HG03432 (cell line): ENCODE measurements around the gene MEX3A.
"Not testable (repeated sequence)": the region's sequence is repeated elsewhere in the genome, so short reads cannot be mapped to it uniquely, and the experiment has no call there.

Experiments used
- ATAC-seq: cut with Tn5 transposase; IDR thresholded peaks from one replicate; pipeline ENCODE4 v1.9.1; 2021; ENCODE audit warnings: mild to moderate bottlenecking, moderate library complexity; ENCODE audit not compliant: unreplicated experiment

MEX3A gene

DNA sequence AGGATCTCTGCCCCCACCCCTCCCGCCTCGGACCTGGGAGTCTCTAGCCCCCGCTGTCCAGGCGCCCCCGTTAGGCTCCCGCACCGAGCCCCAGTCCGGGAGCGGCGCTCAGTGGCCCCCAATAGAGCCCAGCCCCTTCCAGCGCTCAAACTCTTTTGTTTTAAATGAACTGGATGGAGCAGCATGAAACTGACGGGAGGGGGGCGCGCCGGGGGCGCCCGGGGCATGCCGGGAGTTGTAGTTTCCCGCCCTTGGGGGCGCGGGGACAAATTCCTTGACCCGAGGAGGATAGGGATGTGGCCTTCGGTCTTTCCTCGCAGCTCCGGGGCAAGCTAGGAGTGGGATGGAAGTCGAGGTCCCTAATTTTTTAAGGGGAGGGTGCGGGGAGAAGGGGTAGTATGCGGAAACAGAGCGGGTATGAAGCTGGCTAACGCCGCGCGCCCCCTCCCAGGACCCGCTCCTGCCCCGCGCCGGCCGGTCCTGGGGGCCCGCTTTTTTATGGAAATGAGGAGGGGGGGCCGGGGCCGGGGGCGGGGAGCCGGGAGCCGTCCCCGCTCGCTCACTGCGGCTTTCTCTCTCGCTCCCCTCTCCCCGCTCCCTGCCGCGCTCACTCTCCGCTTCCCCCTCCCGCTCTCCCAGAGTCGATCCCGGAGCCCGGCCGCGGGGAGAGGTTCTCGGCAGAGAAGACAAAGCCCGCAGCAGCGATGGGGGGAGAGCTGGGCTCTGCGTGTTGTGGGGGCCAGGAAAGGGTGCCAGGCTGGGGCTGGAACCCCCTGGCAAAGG is at the start of gene MEX3A:
Gene MEX3A, minus strand, starts transcription at position 157 of the 783 bp plus-strand sequence. CDS start 467 bp downstream, outside the sequence.
- ATAC-seq: peak; percentile 60

GRCh38 chr1:156130578-156130942 is 48.3 kb upstream of the MEX3A start:
- no peak for ATAC-seq

GRCh38 chr1:156129687-156130577 is 47.7 kb upstream of the MEX3A start:
- no peak for ATAC-seq

- no peak for ATAC-seq
Measured at GRCh38 chr1:156128654-156129597, 46.7 kb upstream of the MEX3A start.

DNA sequence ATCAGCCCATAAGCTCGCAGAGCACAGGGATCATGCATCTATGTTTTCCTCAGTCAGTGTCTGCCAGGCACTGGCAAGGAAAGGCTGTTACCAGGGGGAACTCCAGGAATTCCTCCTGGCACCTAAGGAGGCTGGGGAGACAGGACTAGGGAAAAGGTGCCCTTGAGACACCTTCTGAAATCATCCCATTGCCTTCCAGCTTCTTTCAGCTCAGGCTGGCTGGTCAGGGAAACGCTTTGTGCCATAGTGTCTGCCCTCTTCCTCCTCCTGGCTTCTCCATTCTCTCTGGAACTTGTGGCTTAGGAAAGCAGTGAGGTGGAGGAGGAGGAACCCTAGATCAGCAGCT is 46.0 kb upstream of the MEX3A start:
- no peak for ATAC-seq

DNA sequence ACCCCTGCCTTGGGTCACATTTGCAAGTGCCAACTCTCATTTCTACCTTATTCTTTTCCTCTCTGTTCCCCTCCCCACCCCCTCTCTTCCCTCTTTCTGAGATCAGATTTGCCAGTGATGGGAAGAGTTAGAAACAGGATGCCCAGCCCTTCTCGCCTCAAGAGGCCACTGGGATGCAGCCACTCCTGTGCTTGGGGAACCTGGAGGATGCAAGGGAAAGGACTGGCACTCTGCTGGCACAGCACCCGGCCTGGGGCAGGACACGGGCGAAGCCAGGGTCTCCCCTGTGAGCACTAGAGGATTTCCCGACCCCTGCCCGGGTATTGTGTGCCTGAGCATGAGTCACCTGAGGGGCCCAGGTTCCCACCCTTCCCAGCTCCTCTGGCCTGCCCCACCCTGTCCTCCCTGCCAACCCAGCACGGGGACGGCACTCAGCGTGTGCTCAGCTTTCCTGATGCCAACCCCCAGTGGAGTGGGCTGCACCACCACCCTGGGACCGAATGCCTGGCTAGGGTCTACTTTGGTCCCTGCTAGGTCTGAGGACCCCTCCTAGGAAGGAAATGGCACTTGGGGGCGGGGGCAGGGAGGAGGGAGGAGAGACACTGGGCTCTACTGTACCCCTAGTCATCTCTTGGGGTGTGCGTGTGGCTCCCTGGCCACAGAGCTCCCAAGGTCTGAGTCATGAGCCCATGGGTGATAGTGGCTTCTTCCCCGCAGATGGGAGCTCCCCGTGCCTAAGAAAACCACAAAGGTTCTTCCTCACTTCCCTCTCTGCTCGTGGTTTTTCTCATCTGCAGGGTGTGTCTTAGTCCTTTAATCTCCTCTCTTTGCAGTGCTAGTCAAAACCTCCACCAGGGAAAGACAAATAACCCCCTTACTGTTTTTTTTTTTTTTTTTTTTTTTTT is 44.6 kb upstream of the MEX3A start:
- peak; percentile 52 for ATAC-seq

DNA sequence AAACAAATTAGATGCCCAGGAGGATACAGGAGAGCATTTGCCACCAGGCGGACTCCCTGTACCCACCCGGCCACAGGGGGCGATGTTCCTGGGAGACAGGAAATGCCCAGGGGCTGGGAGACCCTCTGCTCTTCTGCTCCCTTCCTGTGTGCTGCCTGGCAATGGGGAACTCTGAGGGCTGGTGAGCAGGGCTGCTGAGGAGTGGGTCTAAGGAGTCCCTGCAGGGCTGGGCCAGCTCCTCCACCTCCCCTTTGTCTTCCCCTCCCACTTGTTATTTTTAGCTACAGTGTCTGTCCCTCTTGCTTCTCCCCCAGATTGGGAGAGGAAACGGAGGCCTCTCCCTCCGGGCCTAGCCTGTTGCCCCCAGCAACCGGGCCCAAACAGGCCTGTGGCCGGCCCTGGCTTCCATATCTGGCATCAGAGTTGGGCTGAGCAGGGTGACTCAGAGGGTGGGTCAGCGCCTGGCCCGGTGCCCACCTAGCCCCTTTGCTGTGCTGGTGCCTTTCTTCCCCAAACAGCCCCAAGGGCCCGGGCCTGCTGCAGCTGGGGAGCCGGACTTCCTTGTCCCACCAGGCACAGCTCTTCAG is 43.9 kb upstream of the MEX3A start:
- peak; percentile 39 for ATAC-seq

DNA sequence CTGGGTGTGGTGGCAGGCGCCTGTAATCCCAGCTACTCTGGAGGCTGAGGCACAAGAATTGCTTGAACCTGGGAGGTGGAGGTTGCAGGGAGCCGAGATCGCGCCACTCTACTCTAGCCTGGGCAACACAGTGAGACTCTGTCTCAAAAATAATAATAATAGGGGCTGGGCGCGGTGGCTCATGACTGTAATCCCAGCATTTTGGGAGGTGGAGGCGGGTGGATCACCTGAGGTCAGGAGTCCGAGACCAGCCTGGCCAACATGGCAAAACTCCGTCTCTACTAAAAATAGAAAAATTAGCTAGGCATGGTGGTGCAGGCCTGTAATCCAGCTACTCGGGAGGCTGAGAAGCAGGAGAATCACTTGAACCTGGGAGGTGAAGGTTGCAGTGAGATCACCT is 43.3 kb upstream of the MEX3A start:
- ATAC-seq: not testable (repeated sequence)

- ATAC-seq: no peak
Measured at GRCh38 chr1:156124557-156125483, 42.6 kb upstream of the MEX3A start.

GRCh38 chr1:156123356-156124196 is 41.3 kb upstream of the MEX3A start:
- no peak for ATAC-seq

DNA sequence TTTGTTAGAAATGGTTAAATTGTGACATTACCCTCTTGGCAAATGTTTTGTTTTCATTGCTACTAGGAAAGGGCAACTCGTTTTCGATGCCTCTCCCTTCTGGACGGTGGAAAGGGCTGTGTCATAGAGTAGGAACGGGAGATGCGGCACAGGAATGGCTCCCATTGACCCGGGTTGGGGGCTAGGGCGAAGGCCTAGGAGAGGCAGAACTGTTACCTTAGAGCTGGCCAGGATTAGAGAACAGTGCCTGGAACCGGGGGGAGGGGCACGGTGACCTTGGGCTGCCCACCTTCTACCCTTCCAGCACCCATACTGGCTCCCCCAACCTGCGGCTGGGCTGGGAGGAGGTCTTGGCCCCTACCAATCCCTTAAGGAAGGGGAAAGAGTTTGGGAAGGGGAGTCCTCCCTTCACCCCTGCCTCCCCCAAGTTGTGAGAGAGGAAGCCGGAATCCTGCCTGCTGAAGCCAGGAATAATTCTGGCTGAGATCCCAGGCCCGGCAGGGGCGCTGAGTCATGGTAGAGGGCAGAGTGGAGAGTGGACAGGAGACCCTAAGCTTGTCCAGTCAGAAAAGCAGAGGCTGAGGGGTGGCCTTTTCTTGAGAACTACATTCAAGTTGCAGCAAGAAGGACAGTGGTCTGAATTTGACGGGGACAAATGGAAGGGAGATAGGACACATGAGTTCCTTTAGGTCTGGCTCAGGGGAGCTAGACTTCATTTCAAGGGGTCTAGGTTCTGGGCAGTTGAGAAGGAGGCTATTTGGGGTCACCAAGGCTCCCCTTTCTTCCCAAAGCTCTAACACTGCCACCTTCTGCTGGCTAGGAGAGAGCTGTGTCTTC is 40.5 kb upstream of the MEX3A start:
- no peak for ATAC-seq

- no peak for ATAC-seq
Measured at GRCh38 chr1:156122086-156122485, 39.8 kb upstream of the MEX3A start.

DNA sequence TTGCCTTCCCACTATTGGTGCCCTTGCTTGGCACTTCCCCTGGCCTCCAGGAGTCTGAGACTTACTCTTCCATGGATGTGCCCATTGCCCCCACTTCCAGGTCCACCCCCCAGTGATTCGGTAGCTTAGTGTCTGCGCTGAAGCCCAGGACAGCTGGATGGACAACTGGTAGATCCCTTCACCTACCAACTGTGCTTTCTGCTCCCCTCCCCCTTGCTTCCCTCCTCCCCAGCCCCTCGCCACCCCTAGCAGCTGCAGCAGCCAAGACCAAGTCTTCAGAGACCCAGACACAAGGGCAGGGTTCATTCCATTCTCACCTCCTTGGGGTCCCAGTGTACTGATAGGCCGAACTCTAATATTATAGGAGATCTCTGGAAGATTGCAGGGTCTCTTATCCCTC is 39.2 kb upstream of the MEX3A start:
- no peak for ATAC-seq

DNA sequence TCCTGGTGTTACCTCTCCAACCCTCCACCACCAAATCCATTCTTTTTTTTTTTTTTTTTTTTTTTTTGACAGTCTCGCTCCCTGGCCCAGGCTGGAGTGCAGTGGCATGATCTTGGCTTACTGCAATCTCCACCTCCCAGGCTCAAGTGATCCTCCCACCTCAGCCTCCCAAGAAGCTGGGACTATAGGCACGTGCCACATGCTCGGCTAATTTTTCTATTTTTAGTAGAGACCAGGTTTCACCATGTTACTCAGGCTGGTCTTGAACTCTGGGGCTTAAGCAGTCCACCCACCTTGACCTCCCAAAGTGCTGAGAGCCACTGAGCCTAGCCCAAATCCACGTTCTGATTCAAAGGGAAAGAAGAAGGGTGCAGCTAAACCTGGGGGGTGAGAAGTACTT is 38.7 kb upstream of the MEX3A start:
- not testable (repeated sequence) for ATAC-seq

DNA sequence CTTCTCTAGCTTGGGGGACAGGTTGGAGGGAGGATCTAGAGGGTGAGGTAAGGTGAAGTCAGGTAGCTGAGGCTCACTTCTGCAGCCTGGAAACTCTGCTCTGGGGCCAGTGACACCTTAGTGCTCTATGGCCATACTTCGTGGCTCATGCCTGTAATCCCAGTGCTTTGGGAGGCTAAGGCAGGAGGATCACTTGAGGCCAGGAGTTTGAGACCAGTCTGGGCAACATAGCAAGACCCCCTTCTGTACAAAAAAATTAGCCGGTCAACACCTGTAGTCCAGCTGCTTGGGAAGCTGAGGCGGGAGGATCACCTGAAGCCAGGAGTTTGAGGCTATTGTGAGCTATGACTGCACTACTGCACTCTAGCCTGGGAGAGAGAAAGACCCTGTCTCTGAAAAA is 38.1 kb upstream of the MEX3A start:
- ATAC-seq: no peak

DNA sequence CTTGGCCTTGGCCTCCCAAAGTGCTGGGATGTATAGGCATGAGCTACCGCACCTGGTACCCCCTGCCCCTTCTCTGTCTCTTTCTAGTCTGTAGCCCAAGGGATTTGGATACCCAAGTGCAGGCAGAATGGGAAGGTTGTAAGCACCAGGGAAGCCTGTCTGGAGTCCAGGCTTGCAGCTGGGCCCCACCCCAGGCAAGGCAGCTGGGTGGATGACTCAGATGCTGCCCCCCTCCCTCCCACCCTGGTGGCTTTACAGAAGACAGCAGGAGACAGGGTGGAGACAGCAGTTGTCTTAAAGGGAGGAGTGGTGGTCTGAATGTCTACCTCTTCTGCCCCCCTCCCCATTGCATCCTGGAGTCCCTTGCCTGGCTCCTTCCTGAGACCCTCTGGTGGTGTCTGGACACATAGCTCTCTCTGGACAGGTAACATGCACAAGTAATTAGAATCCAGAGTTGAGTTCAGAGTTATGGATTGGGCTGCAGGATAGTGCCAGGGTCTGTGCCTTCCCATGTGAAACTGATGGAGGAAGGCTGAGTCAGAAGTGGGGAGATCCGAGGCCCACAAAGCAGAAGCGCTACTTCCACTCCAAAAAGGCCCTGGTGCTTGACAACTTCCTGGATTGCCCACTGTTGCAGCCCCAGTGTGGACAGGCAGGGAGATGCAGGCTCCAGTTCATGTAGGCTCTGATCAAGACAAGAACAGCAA is 37.4 kb upstream of the MEX3A start:
- no peak for ATAC-seq
